GM23338 (cell line): ENCODE results near the gene UBQLN1. TPM values are rescaled to one million over a fixed set of nuclear protein-coding genes. Genes with fewer than 3 reads are reported as not detected.

ENCODE experiments used
- ATAC-seq: fragments of 200-7000 bp; cut with Tn5 transposase; 3 replicates; pipeline ENCODE4 v1.9.1; 2020
- DNase-seq: peaks from one replicate; pipeline ENCODE4 v3.0.0-alpha.2; 2015; ENCODE audit warnings: low spot score
- H2AFZ ChIP-seq: fragments of 200-600 bp; sonication (generic); 2 replicates; pipeline ENCODE4 v1.8.0; 2016; ENCODE audit warnings: antibody characterized with exemption, mild to moderate bottlenecking, moderate library complexity
- H3F3A ChIP-seq: fragments of 200-600 bp; sonication (generic); replicated peaks from 2 replicates; pipeline ENCODE4 v1.8.0; 2017; ENCODE audit warnings: antibody characterized with exemption, mixed run types, low read depth
- H3K27ac ChIP-seq: fragments of 200-600 bp; sonication (generic); 2 replicates; pipeline ENCODE4 v1.6.1; 2016; ENCODE audit warnings: low read depth
- H3K27me3 ChIP-seq: fragments of 200-600 bp; sonication (generic); 2 replicates; pipeline ENCODE4 v1.8.0; 2016; ENCODE audit warnings: mild to moderate bottlenecking, mixed run types, moderate library complexity; ENCODE audit not compliant: insufficient read depth
- H3K36me3 ChIP-seq: fragments of 200-600 bp; sonication (generic); 2 replicates; pipeline ENCODE4 v1.8.0; 2016; ENCODE audit warnings: mild to moderate bottlenecking; ENCODE audit not compliant: insufficient read depth
- H3K4me1 ChIP-seq: fragments of 200-600 bp; sonication (generic); 2 replicates; pipeline ENCODE4 v1.8.0; 2016; ENCODE audit warnings: mild to moderate bottlenecking, moderate library complexity; ENCODE audit not compliant: insufficient read depth
- H3K4me2 ChIP-seq: fragments of 200-600 bp; sonication (generic); 2 replicates; pipeline ENCODE4 v1.7.1; 2017; ENCODE audit warnings: mixed run types
- H3K4me3 ChIP-seq: fragments of 200-600 bp; sonication (generic); 2 replicates; pipeline ENCODE4 v1.6.1; 2016; ENCODE audit warnings: mixed run types
- H3K79me2 ChIP-seq: fragments of 200-600 bp; sonication (generic); replicated peaks from 2 replicates; pipeline ENCODE4 v1.8.0; 2017; ENCODE audit warnings: mild to moderate bottlenecking; ENCODE audit not compliant: insufficient read depth
- H3K9me2 ChIP-seq: fragments of 200-600 bp; sonication (generic); 2 replicates; pipeline ENCODE4 v1.8.0; 2017; ENCODE audit not compliant: insufficient read depth
- H4K20me1 ChIP-seq: fragments of 200-600 bp; sonication (generic); replicated peaks from 2 replicates; pipeline ENCODE4 v1.8.0; 2017; ENCODE audit warnings: mild to moderate bottlenecking; ENCODE audit not compliant: insufficient read depth
- H3K27ac Mint-ChIP-seq: 2 replicates; pipeline ENCODE4 v1.8.0; 2020; ENCODE audit warnings: inconsistent platforms, mild to moderate bottlenecking, moderate library complexity, mixed read lengths
- H3K27me3 Mint-ChIP-seq: 3 replicates; pipeline ENCODE4 v1.8.0; 2022; ENCODE audit warnings: low read depth, mild to moderate bottlenecking, moderate library complexity, mixed read lengths, inconsistent platforms; ENCODE audit not compliant: insufficient read depth, poor library complexity
- H3K36me3 Mint-ChIP-seq: 3 replicates; pipeline ENCODE4 v1.8.0; 2021; ENCODE audit warnings: low read depth, mild to moderate bottlenecking, inconsistent platforms, moderate library complexity, mixed read lengths
- H3K4me1 Mint-ChIP-seq: 3 replicates; pipeline ENCODE4 v1.8.0; 2020; ENCODE audit warnings: mild to moderate bottlenecking, inconsistent platforms, mixed read lengths
- H3K4me3 Mint-ChIP-seq: 3 replicates; pipeline ENCODE4 v1.8.0; 2021; ENCODE audit warnings: moderate library complexity, mild to moderate bottlenecking, inconsistent platforms, mixed read lengths
- H3K9me3 Mint-ChIP-seq: 3 replicates; pipeline ENCODE4 v1.8.0; 2020; ENCODE audit warnings: moderate library complexity, mild to moderate bottlenecking, inconsistent platforms, mixed read lengths
- CREB1 ChIP-seq: fragments of 250-450 bp; sonication (Bioruptor Pico); IDR thresholded peaks from 2 replicates; pipeline ENCODE4 v1.5.0; 2020; ENCODE audit warnings: low read depth, mild to moderate bottlenecking, moderate library complexity
- EZH2 ChIP-seq: fragments of 200-600 bp; sonication (generic); IDR thresholded peaks from one replicate; pipeline ENCODE4 v1.8.0; 2017; ENCODE audit warnings: antibody characterized with exemption, mild to moderate bottlenecking, low read depth; ENCODE audit not compliant: unreplicated experiment
- EZH2phosphoT487 ChIP-seq: fragments of 200-600 bp; sonication (generic); IDR thresholded peaks from one replicate; pipeline ENCODE4 v1.8.1; 2018; ENCODE audit warnings: antibody characterized with exemption; ENCODE audit not compliant: unreplicated experiment
- JUNB ChIP-seq: IDR thresholded peaks from one replicate; pipeline ENCODE4 v1.6.1; 2016; ENCODE audit warnings: antibody characterized with exemption; ENCODE audit not compliant: unreplicated experiment
- NANOG ChIP-seq: IDR thresholded peaks from 2 replicates; pipeline ENCODE4 v1.6.1; 2016; ENCODE audit warnings: antibody characterized with exemption, borderline replicate concordance
- POLR2AphosphoS5 ChIP-seq: IDR thresholded peaks from 2 replicates; pipeline ENCODE4 v1.6.1; 2016; ENCODE audit warnings: antibody characterized with exemption, low read depth
- STAT1 ChIP-seq: IDR thresholded peaks from one replicate; pipeline ENCODE4 v1.6.1; 2016; ENCODE audit warnings: antibody characterized with exemption; ENCODE audit not compliant: unreplicated experiment
- ZNF114 ChIP-seq: fragments of 250-450 bp; sonication (Bioruptor Pico); IDR thresholded peaks from 2 replicates; pipeline ENCODE4 v1.5.0; 2020; ENCODE audit warnings: mild to moderate bottlenecking, moderate library complexity
- ZNF331 ChIP-seq: fragments of 250-450 bp; sonication (Bioruptor Pico); IDR thresholded peaks from 2 replicates; pipeline ENCODE4 v1.5.0; 2020; ENCODE audit warnings: low read depth, mild to moderate bottlenecking, moderate library complexity
- polyA plus RNA-seq: library from polyadenylated mRNA; unstranded; fragments of >200 nt; fragmentation: Nextera tagmentation; extraction: Ambion mirVana; gene quantifications from 2 replicates; pipeline ENCODE4 v1.2.1, GENCODE V29; 2016
- total RNA-seq: library from RNA; depleted of rRNA; stranded (reverse); fragments of >200 nt; shearing (Covaris generic); gene quantifications from 2 replicates; pipeline ENCODE4 v1.2.3, GENCODE V29; 2014
- TF ChIP-seq, protein P1 (sequence below), 2 experiments: fragments of 200-600 bp in 1 of 2; sonication (generic) in 1 of 2; conservative IDR thresholded peaks; 2 replicates each; pipeline versions ENCODE4 v1.5.1 to v1.6.1; 2016 to 2017; ENCODE audit warnings: antibody characterized with exemption in 2 of 2, low read depth in 2 of 2, mild to moderate bottlenecking in 2 of 2, moderate library complexity in 1 of 2
- TF ChIP-seq, protein P2 (sequence below): IDR thresholded peaks from one replicate; pipeline ENCODE4 v1.6.1; 2018; ENCODE audit warnings: antibody characterized with exemption; ENCODE audit not compliant: unreplicated experiment
- TF ChIP-seq, protein P3 (sequence below): IDR thresholded peaks from 2 replicates; pipeline ENCODE4 v1.6.1; 2016; ENCODE audit warnings: antibody characterized with exemption
- TF ChIP-seq, protein P4 (sequence below): fragments of 250-450 bp; sonication (Bioruptor Pico); IDR thresholded peaks from 2 replicates; pipeline ENCODE4 v1.5.0; 2020; ENCODE audit warnings: mild to moderate bottlenecking, moderate library complexity

Gene UBQLN1
- total and polyA plus RNA-seq, 2 experiments from 2014 or later, result 90.5 to 168 TPM

GRCh38 chr9:83681490-83681889, 26.3 kb downstream of the UBQLN1 start:
- no peaks in the 10 kb centered on the region for H3K9me2 ChIP-seq
- peaks cover 40% of the 10 kb centered on the region for H4K20me1 ChIP-seq
- H3K27me3 Mint-ChIP-seq, result peaks cover 2% of the 10 kb centered on the region
- H3K4me1 ChIP-seq, result 0 out of 2 replicates have a peak, but pooled peaks cover 7% of the 10 kb centered on the region
- H3F3A ChIP-seq, result no peaks in the 10 kb centered on the region
- DNase-seq (no peak), ATAC-seq (no peak)
- no peak overlapping the region for H3K4me3 ChIP-seq
- H3K36me3 ChIP-seq, result peaks cover 22% of the 10 kb centered on the region
- TF ChIP-seq EZH2 (no peak), ZNF114 (CRISPR knock-in tag) (no peak), CREB1 (no peak), EZH2phosphoT487 (no peak), JUNB (no peak), STAT1 (no peak), ZNF331 (CRISPR knock-in tag) (no peak), POLR2AphosphoS5 (no peak), NANOG (no peak)
- TF ChIP-seq, protein P1, sequence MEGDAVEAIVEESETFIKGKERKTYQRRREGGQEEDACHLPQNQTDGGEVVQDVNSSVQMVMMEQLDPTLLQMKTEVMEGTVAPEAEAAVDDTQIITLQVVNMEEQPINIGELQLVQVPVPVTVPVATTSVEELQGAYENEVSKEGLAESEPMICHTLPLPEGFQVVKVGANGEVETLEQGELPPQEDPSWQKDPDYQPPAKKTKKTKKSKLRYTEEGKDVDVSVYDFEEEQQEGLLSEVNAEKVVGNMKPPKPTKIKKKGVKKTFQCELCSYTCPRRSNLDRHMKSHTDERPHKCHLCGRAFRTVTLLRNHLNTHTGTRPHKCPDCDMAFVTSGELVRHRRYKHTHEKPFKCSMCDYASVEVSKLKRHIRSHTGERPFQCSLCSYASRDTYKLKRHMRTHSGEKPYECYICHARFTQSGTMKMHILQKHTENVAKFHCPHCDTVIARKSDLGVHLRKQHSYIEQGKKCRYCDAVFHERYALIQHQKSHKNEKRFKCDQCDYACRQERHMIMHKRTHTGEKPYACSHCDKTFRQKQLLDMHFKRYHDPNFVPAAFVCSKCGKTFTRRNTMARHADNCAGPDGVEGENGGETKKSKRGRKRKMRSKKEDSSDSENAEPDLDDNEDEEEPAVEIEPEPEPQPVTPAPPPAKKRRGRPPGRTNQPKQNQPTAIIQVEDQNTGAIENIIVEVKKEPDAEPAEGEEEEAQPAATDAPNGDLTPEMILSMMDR (conservative IDR thresholded peaks at IDR 0.05; ENCODE audit: low read depth in 2 of 2), result no peak
- TF ChIP-seq, protein P2, sequence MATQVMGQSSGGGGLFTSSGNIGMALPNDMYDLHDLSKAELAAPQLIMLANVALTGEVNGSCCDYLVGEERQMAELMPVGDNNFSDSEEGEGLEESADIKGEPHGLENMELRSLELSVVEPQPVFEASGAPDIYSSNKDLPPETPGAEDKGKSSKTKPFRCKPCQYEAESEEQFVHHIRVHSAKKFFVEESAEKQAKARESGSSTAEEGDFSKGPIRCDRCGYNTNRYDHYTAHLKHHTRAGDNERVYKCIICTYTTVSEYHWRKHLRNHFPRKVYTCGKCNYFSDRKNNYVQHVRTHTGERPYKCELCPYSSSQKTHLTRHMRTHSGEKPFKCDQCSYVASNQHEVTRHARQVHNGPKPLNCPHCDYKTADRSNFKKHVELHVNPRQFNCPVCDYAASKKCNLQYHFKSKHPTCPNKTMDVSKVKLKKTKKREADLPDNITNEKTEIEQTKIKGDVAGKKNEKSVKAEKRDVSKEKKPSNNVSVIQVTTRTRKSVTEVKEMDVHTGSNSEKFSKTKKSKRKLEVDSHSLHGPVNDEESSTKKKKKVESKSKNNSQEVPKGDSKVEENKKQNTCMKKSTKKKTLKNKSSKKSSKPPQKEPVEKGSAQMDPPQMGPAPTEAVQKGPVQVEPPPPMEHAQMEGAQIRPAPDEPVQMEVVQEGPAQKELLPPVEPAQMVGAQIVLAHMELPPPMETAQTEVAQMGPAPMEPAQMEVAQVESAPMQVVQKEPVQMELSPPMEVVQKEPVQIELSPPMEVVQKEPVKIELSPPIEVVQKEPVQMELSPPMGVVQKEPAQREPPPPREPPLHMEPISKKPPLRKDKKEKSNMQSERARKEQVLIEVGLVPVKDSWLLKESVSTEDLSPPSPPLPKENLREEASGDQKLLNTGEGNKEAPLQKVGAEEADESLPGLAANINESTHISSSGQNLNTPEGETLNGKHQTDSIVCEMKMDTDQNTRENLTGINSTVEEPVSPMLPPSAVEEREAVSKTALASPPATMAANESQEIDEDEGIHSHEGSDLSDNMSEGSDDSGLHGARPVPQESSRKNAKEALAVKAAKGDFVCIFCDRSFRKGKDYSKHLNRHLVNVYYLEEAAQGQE, result no peak
- TF ChIP-seq, protein P3, sequence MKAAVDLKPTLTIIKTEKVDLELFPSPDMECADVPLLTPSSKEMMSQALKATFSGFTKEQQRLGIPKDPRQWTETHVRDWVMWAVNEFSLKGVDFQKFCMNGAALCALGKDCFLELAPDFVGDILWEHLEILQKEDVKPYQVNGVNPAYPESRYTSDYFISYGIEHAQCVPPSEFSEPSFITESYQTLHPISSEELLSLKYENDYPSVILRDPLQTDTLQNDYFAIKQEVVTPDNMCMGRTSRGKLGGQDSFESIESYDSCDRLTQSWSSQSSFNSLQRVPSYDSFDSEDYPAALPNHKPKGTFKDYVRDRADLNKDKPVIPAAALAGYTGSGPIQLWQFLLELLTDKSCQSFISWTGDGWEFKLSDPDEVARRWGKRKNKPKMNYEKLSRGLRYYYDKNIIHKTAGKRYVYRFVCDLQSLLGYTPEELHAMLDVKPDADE, result no peak
- TF ChIP-seq, protein P4, sequence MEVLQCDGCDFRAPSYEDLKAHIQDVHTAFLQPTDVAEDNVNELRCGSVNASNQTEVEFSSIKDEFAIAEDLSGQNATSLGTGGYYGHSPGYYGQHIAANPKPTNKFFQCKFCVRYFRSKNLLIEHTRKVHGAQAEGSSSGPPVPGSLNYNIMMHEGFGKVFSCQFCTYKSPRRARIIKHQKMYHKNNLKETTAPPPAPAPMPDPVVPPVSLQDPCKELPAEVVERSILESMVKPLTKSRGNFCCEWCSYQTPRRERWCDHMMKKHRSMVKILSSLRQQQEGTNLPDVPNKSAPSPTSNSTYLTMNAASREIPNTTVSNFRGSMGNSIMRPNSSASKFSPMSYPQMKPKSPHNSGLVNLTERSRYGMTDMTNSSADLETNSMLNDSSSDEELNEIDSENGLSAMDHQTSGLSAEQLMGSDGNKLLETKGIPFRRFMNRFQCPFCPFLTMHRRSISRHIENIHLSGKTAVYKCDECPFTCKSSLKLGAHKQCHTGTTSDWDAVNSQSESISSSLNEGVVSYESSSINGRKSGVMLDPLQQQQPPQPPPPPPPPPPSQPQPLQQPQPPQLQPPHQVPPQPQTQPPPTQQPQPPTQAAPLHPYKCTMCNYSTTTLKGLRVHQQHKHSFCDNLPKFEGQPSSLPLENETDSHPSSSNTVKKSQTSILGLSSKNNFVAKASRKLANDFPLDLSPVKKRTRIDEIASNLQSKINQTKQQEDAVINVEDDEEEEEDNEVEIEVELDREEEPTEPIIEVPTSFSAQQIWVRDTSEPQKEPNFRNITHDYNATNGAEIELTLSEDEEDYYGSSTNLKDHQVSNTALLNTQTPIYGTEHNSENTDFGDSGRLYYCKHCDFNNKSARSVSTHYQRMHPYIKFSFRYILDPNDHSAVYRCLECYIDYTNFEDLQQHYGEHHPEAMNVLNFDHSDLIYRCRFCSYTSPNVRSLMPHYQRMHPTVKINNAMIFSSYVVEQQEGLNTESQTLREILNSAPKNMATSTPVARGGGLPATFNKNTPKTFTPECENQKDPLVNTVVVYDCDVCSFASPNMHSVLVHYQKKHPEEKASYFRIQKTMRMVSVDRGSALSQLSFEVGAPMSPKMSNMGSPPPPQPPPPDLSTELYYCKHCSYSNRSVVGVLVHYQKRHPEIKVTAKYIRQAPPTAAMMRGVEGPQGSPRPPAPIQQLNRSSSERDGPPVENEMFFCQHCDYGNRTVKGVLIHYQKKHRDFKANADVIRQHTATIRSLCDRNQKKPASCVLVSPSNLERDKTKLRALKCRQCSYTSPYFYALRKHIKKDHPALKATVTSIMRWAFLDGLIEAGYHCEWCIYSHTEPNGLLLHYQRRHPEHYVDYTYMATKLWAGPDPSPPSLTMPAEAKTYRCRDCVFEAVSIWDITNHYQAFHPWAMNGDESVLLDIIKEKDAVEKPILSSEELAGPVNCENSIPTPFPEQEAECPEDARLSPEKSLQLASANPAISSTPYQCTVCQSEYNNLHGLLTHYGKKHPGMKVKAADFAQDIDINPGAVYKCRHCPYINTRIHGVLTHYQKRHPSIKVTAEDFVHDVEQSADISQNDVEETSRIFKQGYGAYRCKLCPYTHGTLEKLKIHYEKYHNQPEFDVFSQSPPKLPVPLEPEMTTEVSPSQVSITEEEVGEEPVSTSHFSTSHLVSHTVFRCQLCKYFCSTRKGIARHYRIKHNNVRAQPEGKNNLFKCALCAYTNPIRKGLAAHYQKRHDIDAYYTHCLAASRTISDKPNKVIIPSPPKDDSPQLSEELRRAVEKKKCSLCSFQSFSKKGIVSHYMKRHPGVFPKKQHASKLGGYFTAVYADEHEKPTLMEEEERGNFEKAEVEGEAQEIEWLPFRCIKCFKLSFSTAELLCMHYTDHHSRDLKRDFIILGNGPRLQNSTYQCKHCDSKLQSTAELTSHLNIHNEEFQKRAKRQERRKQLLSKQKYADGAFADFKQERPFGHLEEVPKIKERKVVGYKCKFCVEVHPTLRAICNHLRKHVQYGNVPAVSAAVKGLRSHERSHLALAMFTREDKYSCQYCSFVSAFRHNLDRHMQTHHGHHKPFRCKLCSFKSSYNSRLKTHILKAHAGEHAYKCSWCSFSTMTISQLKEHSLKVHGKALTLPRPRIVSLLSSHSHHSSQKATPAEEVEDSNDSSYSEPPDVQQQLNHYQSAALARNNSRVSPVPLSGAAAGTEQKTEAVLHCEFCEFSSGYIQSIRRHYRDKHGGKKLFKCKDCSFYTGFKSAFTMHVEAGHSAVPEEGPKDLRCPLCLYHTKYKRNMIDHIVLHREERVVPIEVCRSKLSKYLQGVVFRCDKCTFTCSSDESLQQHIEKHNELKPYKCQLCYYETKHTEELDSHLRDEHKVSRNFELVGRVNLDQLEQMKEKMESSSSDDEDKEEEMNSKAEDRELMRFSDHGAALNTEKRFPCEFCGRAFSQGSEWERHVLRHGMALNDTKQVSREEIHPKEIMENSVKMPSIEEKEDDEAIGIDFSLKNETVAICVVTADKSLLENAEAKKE (CRISPR knock-in tag), result no peak
- no peak overlapping the region for H2AFZ ChIP-seq
- H3K27ac Mint-ChIP-seq, result no peak overlapping the region
- no peak overlapping the region for H3K4me2 ChIP-seq
- H3K36me3 Mint-ChIP-seq, result peaks cover 65% of the 10 kb centered on the region
- H3K4me1 Mint-ChIP-seq, result peaks cover 13% of the 10 kb centered on the region
- no peak overlapping the region for H3K27ac ChIP-seq
- H3K79me2 ChIP-seq, result peaks cover 94% of the 10 kb centered on the region
- no peaks in the 10 kb centered on the region for H3K27me3 ChIP-seq
- no peaks in the 10 kb centered on the region for H3K9me3 Mint-ChIP-seq
- no peak overlapping the region for H3K4me3 Mint-ChIP-seq
